HL-60 (cell line): ENCODE data around the gene SRBD1.

ENCODE experiments used
- DNase-seq, 2 experiments: peaks; one replicate each; pipeline ENCODE4 v3.0.0-alpha.2; 2010 to 2020; ENCODE audit warnings: low read depth in 1 of 2, low spot score in 1 of 2
- H3K27ac ChIP-seq: fragments of 250-450 bp; sonication (Bioruptor Pico); replicated peaks from 2 replicates; pipeline ENCODE4 v1.5.1; 2020; ENCODE audit warnings: mild to moderate bottlenecking, moderate library complexity
- H3K27me3 ChIP-seq: fragments of 250-450 bp; sonication (Bioruptor Pico); 2 replicates; pipeline ENCODE4 v1.5.1; 2021; ENCODE audit warnings: mild to moderate bottlenecking, moderate library complexity; ENCODE audit not compliant: insufficient read depth, poor library complexity, severe bottlenecking
- H3K4me3 ChIP-seq: replicated peaks from 2 replicates; pipeline ENCODE4 v1.5.1; 2011; ENCODE audit warnings: mild to moderate bottlenecking, control low read depth, low read length; ENCODE audit not compliant: insufficient read depth
- CTCF ChIP-seq: IDR thresholded peaks from one replicate; pipeline ENCODE4 v1.5.1; 2011; ENCODE audit warnings: low read length, control low read depth, inconsistent platforms; ENCODE audit not compliant: insufficient read depth
- GABPA ChIP-seq: IDR thresholded peaks from 2 replicates; pipeline ENCODE4 v1.6.1; 2012; ENCODE audit warnings: low read depth
- POLR2AphosphoS5 ChIP-seq: IDR thresholded peaks from 2 replicates; pipeline ENCODE4 v1.6.1; 2012; ENCODE audit warnings: low read depth
- SPI1 ChIP-seq: IDR thresholded peaks from 2 replicates; pipeline ENCODE4 v1.6.1; 2012; ENCODE audit warnings: low read depth, mild to moderate bottlenecking, borderline replicate concordance
- TF ChIP-seq, protein P1 (sequence below): IDR thresholded peaks from 2 replicates; pipeline ENCODE4 v1.6.1; 2012; ENCODE audit warnings: low read depth; ENCODE audit not compliant: insufficient replicate concordance

The SRBD1 gene

GRCh38 chr2:45647986-45648520 is 37.0 kb upstream of the SRBD1 start:
- Histone ChIP-seq H3K27ac (no peak overlapping the region), H3K4me3 (no peak overlapping the region), H3K27me3 (peaks cover 17% of the 10 kb centered on the region)
- TF ChIP-seq POLR2AphosphoS5 (no peak), GABPA (no peak), SPI1 (no peak), CTCF (no peak)
- TF ChIP-seq, protein P1, sequence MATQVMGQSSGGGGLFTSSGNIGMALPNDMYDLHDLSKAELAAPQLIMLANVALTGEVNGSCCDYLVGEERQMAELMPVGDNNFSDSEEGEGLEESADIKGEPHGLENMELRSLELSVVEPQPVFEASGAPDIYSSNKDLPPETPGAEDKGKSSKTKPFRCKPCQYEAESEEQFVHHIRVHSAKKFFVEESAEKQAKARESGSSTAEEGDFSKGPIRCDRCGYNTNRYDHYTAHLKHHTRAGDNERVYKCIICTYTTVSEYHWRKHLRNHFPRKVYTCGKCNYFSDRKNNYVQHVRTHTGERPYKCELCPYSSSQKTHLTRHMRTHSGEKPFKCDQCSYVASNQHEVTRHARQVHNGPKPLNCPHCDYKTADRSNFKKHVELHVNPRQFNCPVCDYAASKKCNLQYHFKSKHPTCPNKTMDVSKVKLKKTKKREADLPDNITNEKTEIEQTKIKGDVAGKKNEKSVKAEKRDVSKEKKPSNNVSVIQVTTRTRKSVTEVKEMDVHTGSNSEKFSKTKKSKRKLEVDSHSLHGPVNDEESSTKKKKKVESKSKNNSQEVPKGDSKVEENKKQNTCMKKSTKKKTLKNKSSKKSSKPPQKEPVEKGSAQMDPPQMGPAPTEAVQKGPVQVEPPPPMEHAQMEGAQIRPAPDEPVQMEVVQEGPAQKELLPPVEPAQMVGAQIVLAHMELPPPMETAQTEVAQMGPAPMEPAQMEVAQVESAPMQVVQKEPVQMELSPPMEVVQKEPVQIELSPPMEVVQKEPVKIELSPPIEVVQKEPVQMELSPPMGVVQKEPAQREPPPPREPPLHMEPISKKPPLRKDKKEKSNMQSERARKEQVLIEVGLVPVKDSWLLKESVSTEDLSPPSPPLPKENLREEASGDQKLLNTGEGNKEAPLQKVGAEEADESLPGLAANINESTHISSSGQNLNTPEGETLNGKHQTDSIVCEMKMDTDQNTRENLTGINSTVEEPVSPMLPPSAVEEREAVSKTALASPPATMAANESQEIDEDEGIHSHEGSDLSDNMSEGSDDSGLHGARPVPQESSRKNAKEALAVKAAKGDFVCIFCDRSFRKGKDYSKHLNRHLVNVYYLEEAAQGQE, result no peak
- no peak for DNase-seq

- Histone ChIP-seq H3K27ac (no peak overlapping the region), H3K4me3 (no peak overlapping the region), H3K27me3 (peaks cover 12% of the 10 kb centered on the region)
- DNase-seq, result no peak
- TF ChIP-seq GABPA (no peak), POLR2AphosphoS5 (no peak), SPI1 (no peak), CTCF (no peak)
- TF ChIP-seq, protein P1, result no peak
Observed at GRCh38 chr2:45647356-45647755, 36.3 kb upstream of the SRBD1 start.

- no peak overlapping the region for H3K4me3 ChIP-seq
- DNase-seq, result no peak
- H3K27ac ChIP-seq, result no peak overlapping the region
- H3K27me3 ChIP-seq, result peaks cover 4% of the 10 kb centered on the region
- no peak for TF ChIP-seq SPI1
- TF ChIP-seq, protein P1, result no peak
- TF ChIP-seq GABPA, result no peak
- TF ChIP-seq POLR2AphosphoS5, result no peak
- TF ChIP-seq CTCF, result no peak
Observed at GRCh38 chr2:45646289-45646688, 35.2 kb upstream of the SRBD1 start.
